PFSK-1 (cell line): ENCODE results near the gene SRPK1.

Experiments used
- FOXP2 ChIP-seq: optimal IDR thresholded peaks from 2 replicates; pipeline ENCODE3; 2011; ENCODE audit warnings: borderline replicate concordance, control low read depth, inconsistent platforms; ENCODE audit not compliant: insufficient read depth; ENCODE audit errors: extremely low read length, extremely low read depth
- POLR2AphosphoS5 ChIP-seq: IDR thresholded peaks from 2 replicates; pipeline ENCODE4 v1.6.1; 2012; ENCODE audit warnings: low read depth, mild to moderate bottlenecking, control low read depth, low read length, moderate library complexity
- SIN3A ChIP-seq: IDR thresholded peaks from 2 replicates; pipeline ENCODE4 v1.6.1; 2012; ENCODE audit warnings: mild to moderate bottlenecking, low read length, moderate library complexity, borderline replicate concordance; ENCODE audit not compliant: insufficient read depth
- TAF1 ChIP-seq: IDR thresholded peaks from 2 replicates; pipeline ENCODE4 v1.6.1; 2012; ENCODE audit warnings: low read length, control low read depth, borderline replicate concordance; ENCODE audit not compliant: insufficient read depth
- TF ChIP-seq, protein P1 (sequence below), 2 experiments: IDR thresholded peaks; 2 replicates each; pipeline versions ENCODE4 v1.6.1 to v1.8.0; 2011 to 2012; ENCODE audit warnings: low read depth in 2 of 2, low read length in 2 of 2, control low read depth in 1 of 2, inconsistent platforms in 1 of 2, mild to moderate bottlenecking in 1 of 2, moderate library complexity in 1 of 2; ENCODE audit not compliant: insufficient read depth in 1 of 2

Gene SRPK1

DNA sequence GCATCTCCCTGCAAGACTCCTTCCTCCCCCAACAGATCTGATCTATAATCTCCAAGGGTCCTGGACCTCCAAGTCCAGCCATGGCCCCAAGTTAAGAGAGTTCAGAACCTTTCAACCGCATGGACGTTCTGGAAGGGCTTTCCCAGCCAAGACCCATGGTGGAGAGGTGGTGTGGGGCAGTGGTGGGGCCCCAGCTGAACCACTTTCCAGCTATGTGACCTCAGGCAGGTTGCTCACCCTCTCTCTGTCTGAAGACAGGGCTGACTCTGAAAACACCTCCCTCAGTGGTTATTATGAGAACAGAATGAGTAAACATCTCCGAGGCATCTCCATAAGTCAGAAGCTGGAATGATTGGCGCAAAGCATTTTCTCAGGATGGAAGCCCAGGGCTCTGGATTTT lies 124.7 kb downstream of the SRPK1 start:
- TF ChIP-seq TAF1 (no peak), SIN3A (no peak), POLR2AphosphoS5 (no peak), FOXP2 (no peak)
- TF ChIP-seq, protein P1, sequence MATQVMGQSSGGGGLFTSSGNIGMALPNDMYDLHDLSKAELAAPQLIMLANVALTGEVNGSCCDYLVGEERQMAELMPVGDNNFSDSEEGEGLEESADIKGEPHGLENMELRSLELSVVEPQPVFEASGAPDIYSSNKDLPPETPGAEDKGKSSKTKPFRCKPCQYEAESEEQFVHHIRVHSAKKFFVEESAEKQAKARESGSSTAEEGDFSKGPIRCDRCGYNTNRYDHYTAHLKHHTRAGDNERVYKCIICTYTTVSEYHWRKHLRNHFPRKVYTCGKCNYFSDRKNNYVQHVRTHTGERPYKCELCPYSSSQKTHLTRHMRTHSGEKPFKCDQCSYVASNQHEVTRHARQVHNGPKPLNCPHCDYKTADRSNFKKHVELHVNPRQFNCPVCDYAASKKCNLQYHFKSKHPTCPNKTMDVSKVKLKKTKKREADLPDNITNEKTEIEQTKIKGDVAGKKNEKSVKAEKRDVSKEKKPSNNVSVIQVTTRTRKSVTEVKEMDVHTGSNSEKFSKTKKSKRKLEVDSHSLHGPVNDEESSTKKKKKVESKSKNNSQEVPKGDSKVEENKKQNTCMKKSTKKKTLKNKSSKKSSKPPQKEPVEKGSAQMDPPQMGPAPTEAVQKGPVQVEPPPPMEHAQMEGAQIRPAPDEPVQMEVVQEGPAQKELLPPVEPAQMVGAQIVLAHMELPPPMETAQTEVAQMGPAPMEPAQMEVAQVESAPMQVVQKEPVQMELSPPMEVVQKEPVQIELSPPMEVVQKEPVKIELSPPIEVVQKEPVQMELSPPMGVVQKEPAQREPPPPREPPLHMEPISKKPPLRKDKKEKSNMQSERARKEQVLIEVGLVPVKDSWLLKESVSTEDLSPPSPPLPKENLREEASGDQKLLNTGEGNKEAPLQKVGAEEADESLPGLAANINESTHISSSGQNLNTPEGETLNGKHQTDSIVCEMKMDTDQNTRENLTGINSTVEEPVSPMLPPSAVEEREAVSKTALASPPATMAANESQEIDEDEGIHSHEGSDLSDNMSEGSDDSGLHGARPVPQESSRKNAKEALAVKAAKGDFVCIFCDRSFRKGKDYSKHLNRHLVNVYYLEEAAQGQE (IDR thresholded peaks at IDR 0.05; ENCODE audit: insufficient read depth in 1 of 2, low read depth in 2 of 2, low read length in 2 of 2) = no peak

DNA sequence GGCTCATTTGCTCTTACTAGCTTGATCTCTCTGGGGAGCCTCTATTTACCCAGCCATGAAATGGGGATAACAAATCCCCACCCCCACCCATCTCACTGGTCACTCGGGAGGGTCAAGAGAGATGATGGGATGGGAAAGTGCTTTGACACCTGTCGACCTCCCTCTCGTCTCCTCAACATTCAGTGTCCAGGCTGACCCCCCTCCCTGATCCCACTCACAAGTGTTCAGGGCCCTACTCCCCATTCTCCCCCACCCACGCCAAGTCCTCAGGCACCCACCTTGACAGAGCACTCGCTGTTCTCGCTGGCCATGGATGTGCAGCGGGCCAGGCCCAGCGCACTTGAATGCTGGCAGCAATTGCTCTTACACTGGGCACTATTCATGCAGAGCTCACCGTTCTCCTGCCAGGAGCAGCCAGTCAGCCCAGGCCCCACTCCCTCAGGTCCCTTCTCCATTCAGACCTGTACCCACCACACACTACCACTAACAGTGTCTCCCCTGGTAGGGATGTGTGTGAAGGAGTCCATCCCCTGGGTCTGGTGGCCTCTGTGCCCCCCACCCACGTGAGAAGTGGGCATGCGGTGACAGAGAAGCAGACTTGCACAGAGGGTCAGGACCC lies 125.3 kb downstream of the SRPK1 start:
- TF ChIP-seq POLR2AphosphoS5 (no peak), FOXP2 (no peak), TAF1 (no peak), SIN3A (no peak)
- TF ChIP-seq, protein P1 (IDR thresholded peaks at IDR 0.05; ENCODE audit: insufficient read depth in 1 of 2, low read depth in 2 of 2, low read length in 2 of 2) = no peak

- TF ChIP-seq FOXP2 (no peak), TAF1 (no peak), POLR2AphosphoS5 (no peak), SIN3A (no peak)
- TF ChIP-seq, protein P1 (IDR thresholded peaks at IDR 0.05; ENCODE audit: insufficient read depth in 1 of 2, low read depth in 2 of 2, low read length in 2 of 2) = no peak
Measured at GRCh38 chr6:35794536-35795452, 126.1 kb downstream of the SRPK1 start.

DNA sequence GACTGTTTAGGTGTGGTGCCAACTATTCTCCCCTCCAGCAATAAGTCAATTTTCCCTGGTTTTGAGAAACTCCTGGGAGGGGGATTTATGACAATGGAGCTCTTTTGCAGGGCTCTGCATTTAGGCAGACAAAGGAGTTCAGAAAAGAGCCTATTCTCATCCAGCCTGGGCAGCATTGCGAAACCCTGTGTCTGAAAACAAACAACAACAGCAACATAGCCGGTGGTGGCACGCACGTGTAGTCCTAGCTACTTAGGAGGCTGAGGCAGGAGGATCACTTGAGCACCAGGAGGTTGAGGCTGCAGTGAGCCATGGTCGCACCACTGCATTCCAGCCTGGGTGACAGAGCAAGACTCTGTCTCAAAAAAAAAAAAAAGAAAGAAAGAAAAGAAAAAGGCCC lies 130.2 kb downstream of the SRPK1 start:
- no peak for TF ChIP-seq FOXP2
- TF ChIP-seq SIN3A = no peak
- TF ChIP-seq POLR2AphosphoS5 = no peak
- no peak for TF ChIP-seq TAF1
- TF ChIP-seq, protein P1 (IDR thresholded peaks at IDR 0.05; ENCODE audit: insufficient read depth in 1 of 2, low read depth in 2 of 2, low read length in 2 of 2) = no peak
